Body of pancreas (tissue), 4 donors: ENCODE data around the gene HEPH. TPM values are rescaled to one million over a fixed set of nuclear protein-coding genes. Genes with fewer than 3 reads are reported as not detected.
"Not testable (repeated sequence)": the region's sequence is repeated elsewhere in the genome, so short reads cannot be mapped to it uniquely, and the experiment has no call there.

Source experiments
- ATAC-seq: fragments of 150-250 bp; one replicate; pipeline ENCODE4 v1.9.1; 2016
- DNase-seq, 4 donors: peaks; one replicate each; pipeline ENCODE4 v3.0.0-alpha.2; 2019
- H3K27ac ChIP-seq, 4 donors: fragments of 200-600 bp; sonication (generic); 1 replicate in 3 of 4; 2 replicates in 1 of 4; pipeline versions ENCODE4 v1.5.1 to v1.6.1; 2016 to 2019; ENCODE audit warnings: mild to moderate bottlenecking in 1 of 4, mixed read lengths in 1 of 4, moderate library complexity in 1 of 4
- H3K27me3 ChIP-seq, 2 donors: fragments of 200-600 bp; sonication (generic); one replicate each; pipeline ENCODE4 v1.6.0; 2016; ENCODE audit warnings: mild to moderate bottlenecking in 1 of 2
- H3K36me3 ChIP-seq, 2 donors: fragments of 200-600 bp; sonication (generic); replicated peaks in 1 of 2; 2 replicates each; pipeline ENCODE4 v1.5.1; 2016; ENCODE audit warnings: low read depth in 2 of 2; ENCODE audit not compliant: insufficient read depth in 1 of 2
- H3K4me1 ChIP-seq: fragments of 200-600 bp; sonication (generic); one replicate; pipeline ENCODE4 v1.6.0; 2016
- H3K4me3 ChIP-seq, 2 donors: fragments of 200-600 bp; sonication (generic); 1 replicate in 1 of 2; 2 replicates in 1 of 2; pipeline ENCODE4 v1.5.1; 2016 to 2019
- H3K9me3 ChIP-seq, 3 donors: fragments of 200-600 bp; sonication (generic); 1 replicate in 2 of 3; 2 replicates in 1 of 3; pipeline ENCODE4 v1.5.1; 2016
- POLR2A ChIP-seq, 3 donors: fragments of 450-650 bp; IDR thresholded peaks; one replicate each; pipeline ENCODE4 v1.6.1; 2016; ENCODE audit warnings: antibody characterized with exemption in 3 of 3, mild to moderate bottlenecking in 2 of 3
- WGBS, 2 donors: methylation state at CpG; one replicate each; pipeline ENCODE4 v1.1.5; 2017; 5-methylcytosine and 5-hydroxymethylcytosine counted together
- intact Hi-C: fragments of 100-400 bp; cut with DNase I; formaldehyde crosslinking; loops from one replicate; pipeline ENCODE4 v1.15.1; 2023
- total RNA-seq, 2 donors: library from RNA; depleted of rRNA; stranded (reverse); fragments of >200 nt; gene quantifications; one replicate each; pipeline ENCODE4 v1.1.0, GENCODE V29; 2016
- TF ChIP-seq, protein P1 (sequence below), 7 experiments: fragments of 450-650 bp in 4 of 7; fragments of 200-600 bp in 3 of 7; sonication (generic) in 3 of 7; IDR thresholded peaks; one replicate each; pipeline ENCODE4 v1.5.1; 2016 to 2019; ENCODE audit warnings: antibody characterized with exemption in 7 of 7

The HEPH gene
- 1 to 10 TPM; 2.3 to 4.2 TPM for total RNA-seq

DNA sequence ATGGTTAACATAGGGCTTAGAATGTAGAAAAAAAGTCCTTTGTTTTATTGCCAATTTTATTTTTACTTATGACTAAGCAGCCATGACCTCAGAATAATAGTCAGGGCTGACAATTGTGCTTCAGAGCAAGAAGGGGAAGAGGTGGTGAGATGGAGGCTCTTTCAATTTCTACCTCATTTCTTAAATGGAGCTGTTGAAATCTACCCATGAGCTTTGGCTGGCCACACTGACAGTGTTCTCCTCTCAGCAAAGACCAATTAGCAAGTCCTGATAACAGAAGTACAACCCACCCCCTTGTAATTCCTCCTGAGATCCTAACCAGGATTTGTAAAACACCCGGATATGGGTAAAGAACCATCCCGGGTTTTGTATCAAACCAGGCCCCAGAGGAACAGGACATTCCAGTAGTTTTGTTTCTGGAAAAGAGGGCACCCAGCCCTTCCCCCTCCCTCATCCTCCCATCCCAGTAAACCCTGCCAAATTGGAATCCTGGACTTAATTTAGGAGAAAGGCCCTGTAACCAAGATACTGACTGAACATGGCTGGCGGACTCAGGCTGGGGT, at the start of gene HEPH:
Gene HEPH (plus strand): TSS at position 399 of the 563 bp plus-strand sequence. CDS start 6,324 bp downstream, outside the sequence.
- peak in 1 of 4 donors; percentile 1 for DNase-seq
- ATAC-seq = no peak
- intact Hi-C loops = no loop called here
- H3K4me1 ChIP-seq = no peaks in the 10 kb centered on the region
- no peaks in the 10 kb centered on the region for H3K9me3 ChIP-seq
- 28 to 39% methylated on average over 3 of the region's 3 CpGs for WGBS, 2 donors
- no peaks in the 10 kb centered on the region for H3K27me3 ChIP-seq
- TF ChIP-seq, protein P1, sequence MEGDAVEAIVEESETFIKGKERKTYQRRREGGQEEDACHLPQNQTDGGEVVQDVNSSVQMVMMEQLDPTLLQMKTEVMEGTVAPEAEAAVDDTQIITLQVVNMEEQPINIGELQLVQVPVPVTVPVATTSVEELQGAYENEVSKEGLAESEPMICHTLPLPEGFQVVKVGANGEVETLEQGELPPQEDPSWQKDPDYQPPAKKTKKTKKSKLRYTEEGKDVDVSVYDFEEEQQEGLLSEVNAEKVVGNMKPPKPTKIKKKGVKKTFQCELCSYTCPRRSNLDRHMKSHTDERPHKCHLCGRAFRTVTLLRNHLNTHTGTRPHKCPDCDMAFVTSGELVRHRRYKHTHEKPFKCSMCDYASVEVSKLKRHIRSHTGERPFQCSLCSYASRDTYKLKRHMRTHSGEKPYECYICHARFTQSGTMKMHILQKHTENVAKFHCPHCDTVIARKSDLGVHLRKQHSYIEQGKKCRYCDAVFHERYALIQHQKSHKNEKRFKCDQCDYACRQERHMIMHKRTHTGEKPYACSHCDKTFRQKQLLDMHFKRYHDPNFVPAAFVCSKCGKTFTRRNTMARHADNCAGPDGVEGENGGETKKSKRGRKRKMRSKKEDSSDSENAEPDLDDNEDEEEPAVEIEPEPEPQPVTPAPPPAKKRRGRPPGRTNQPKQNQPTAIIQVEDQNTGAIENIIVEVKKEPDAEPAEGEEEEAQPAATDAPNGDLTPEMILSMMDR (IDR thresholded peaks at IDR 0.05) = no peak
- TF ChIP-seq POLR2A (IDR thresholded peaks at IDR 0.05) = no peak
- no peak within 1 kb of the TSS for H3K27ac ChIP-seq
- no peak within 1 kb of the TSS for H3K4me3 ChIP-seq
- H3K36me3 ChIP-seq = no peaks in the 10 kb centered on the region

DNA sequence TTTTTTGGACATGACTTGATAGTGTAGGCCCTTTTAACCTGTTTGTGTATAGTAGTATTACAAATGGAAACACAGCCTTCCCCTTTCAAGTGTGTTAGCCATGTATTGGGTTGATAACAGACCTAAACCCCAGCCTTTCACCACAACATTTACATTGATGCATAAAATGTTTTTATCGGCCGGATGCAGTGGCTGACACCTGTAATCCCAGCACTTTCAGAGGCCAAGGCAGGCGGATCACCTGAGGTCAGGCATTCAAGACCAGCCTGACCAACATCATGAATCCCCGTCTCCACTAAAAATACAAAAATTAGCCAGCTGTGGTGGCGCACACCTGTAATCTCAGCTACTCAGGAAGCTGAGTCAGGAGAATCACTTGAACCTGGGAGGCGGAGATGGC, 45.3 kb upstream of the HEPH start:
- H3K9me3 ChIP-seq, intact Hi-C loops: not testable (repeated sequence)
- WGBS, 2 donors = 74 to 83% methylated on average over 3 to 6 of the region's 6 CpGs

DNA sequence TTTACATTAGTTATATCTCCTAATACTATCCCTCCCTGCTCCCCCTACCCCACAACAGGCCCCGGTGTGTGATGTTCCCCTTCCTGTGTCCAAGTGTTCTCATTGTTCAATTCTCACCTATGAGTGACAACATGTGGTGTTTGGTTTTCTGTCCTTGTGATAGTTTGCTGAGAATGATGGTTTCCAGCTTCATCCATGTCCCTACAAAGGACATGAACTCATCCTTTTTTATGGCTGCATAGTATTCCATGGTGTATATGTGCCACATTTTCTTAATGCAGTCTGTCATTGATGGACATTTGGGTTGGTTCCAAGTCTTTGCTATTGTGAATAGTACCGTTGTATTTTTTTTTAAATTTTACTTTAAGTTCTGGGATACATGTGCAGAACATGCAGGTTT, 42.7 kb upstream of the HEPH start:
- H3K9me3 ChIP-seq, H3K4me1 ChIP-seq, H3K27ac ChIP-seq, H3K27me3 ChIP-seq, ATAC-seq, intact Hi-C loops, H3K36me3 ChIP-seq, H3K4me3 ChIP-seq, DNase-seq: not testable (repeated sequence)
- 87 to 100% methylated on average over 2 of the region's 2 CpGs for WGBS, 2 donors

More for the DNA sequence above, 45.3 kb upstream of the HEPH start:
- H3K27me3 ChIP-seq, ATAC-seq, DNase-seq, H3K4me1 ChIP-seq, H3K36me3 ChIP-seq, H3K4me3 ChIP-seq, H3K27ac ChIP-seq: not testable (repeated sequence)

- no peaks in the 10 kb centered on the region for H3K9me3 ChIP-seq
- no peak for TF ChIP-seq POLR2A (IDR thresholded peaks at IDR 0.05)
- TF ChIP-seq, protein P1 (IDR thresholded peaks at IDR 0.05) = no peak
- H3K36me3 ChIP-seq = no peaks in the 10 kb centered on the region
- intact Hi-C loops = no loop called here
- H3K27ac ChIP-seq = no peak overlapping the region
- H3K27me3 ChIP-seq = no peaks in the 10 kb centered on the region
- no peak for ATAC-seq
- WGBS, 2 donors = 83% methylated on average over 1 of the region's 3 CpGs; no CpG with 5 or more reads in 1 of the 2 donors
- DNase-seq = no peak
- H3K4me3 ChIP-seq = no peak overlapping the region
- no peaks in the 10 kb centered on the region for H3K4me1 ChIP-seq
Measured at GRCh38 chrX:66126662-66127061, 37.4 kb upstream of the HEPH start.

DNA sequence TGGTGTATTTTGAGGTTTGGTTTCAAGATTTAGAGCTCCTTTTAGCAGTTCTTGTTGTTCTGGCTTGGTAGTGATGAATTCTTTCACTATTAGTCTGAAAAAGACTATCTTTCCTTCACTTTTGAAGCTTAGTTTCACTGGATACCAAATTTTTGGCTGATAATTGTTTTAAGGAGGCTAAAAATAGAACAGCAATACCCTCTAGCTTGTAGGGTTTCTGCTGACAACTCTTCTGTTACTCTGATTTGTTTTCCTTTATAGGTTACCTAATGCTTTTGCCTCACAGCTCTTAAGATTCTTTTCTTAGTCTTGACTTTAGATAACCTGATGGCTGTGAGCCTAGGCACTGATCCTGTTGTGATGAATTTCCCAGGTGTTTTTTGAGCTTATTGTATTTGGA, 33.6 kb upstream of the HEPH start:
- H3K36me3 ChIP-seq = no peaks in the 10 kb centered on the region
- no peak overlapping the region for H3K4me3 ChIP-seq
- no peaks in the 10 kb centered on the region for H3K9me3 ChIP-seq
- H3K4me1 ChIP-seq = no peaks in the 10 kb centered on the region
- H3K27me3 ChIP-seq = no peaks in the 10 kb centered on the region
- no peak for ATAC-seq
- intact Hi-C loops = no loop called here
- TF ChIP-seq POLR2A (IDR thresholded peaks at IDR 0.05) = no peak
- TF ChIP-seq, protein P1 (IDR thresholded peaks at IDR 0.05) = no peak
- H3K27ac ChIP-seq = no peak overlapping the region
- no peak for DNase-seq

GRCh38 chrX:66135284-66135683, 28.8 kb upstream of the HEPH start:
- 45 to 66% methylated on average over 3 to 4 of the region's 4 CpGs for WGBS, 2 donors
- H3K4me1 ChIP-seq, H3K36me3 ChIP-seq, DNase-seq, intact Hi-C loops, ATAC-seq, H3K9me3 ChIP-seq, H3K4me3 ChIP-seq, H3K27ac ChIP-seq, H3K27me3 ChIP-seq: not testable (repeated sequence)
